ENCODE data around the gene KDM5B.

GRCh38 chr1:202807926-202808757 is at the start of gene KDM5B:
- no peak for TF ChIP-seq ZFP3 (CRISPR knock-in tag; IDR thresholded peaks at IDR 0.05)
- TF ChIP-seq PATZ1 (CRISPR knock-in tag; IDR thresholded peaks at IDR 0.05; ENCODE audit: borderline replicate concordance), result no peak
- TF ChIP-seq BACH2 (CRISPR knock-in tag; IDR thresholded peaks at IDR 0.05; ENCODE audit: borderline replicate concordance), result no peak
- no peak for TF ChIP-seq CSRNP3 (CRISPR knock-in tag; IDR thresholded peaks at IDR 0.05)
- no peak for TF ChIP-seq ARNTL (CRISPR knock-in tag; IDR thresholded peaks at IDR 0.05; ENCODE audit: borderline replicate concordance, low read depth)
- TF ChIP-seq CREB5 (CRISPR knock-in tag; IDR thresholded peaks at IDR 0.05; ENCODE audit: low read depth), result no peak
- no peak for TF ChIP-seq TSHZ2 (CRISPR knock-in tag; IDR thresholded peaks at IDR 0.05)
- no peak for TF ChIP-seq ESRRG (CRISPR knock-in tag; IDR thresholded peaks at IDR 0.05)
- no peak for TF ChIP-seq RARB (CRISPR knock-in tag; IDR thresholded peaks at IDR 0.05)
- no peak for TF ChIP-seq ZFP30 (CRISPR knock-in tag; IDR thresholded peaks at IDR 0.05)
- TF ChIP-seq PPARA (CRISPR knock-in tag; IDR thresholded peaks at IDR 0.05; ENCODE audit: borderline replicate concordance), result no peak
- TF ChIP-seq POU6F1 (CRISPR knock-in tag; IDR thresholded peaks at IDR 0.05; ENCODE audit: borderline replicate concordance, low read depth), result no peak

Measured in SK-N-SH treated with all-trans-retinoic acid at 6 μM for 48 hours (cell line).